DMS 273 treated with DMSO at 0.1 percent for 48 hours (cell line): Measurements from ENCODE around the gene GRK5.
A peak's percentile ranks its signal among the peaks of the same experiment; 100 is the strongest.

Source experiments
- DNase-seq: peaks from one replicate; lab custom pipeline; 2025; lab: John Stamatoyannopoulos, UW

Gene GRK5

DNA sequence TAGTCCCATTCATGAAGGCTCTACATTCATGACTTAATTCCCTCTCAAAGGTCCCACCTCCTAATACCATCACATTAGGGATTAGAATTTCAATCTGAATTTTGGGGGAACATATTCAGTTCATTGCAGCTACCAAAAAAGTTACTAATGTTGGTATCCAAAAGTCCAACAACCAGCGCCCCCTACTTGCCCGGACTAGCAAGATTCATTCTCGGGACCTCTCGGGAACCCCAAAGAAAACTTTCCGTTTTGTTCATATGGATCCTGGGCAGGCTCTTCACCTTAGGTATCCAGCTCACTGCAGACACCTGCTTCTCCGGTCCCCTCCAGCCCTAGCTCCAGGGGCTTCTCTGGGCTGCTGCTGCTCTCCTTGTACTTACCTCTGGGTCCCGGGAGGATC is 8.9 kb upstream of the GRK5 start:
- DNase-seq: no peak

- DNase-seq: peak; percentile 41
Measured at GRCh38 chr10:119199231-119199992, 8.0 kb upstream of the GRK5 start.

GRCh38 chr10:119201233-119201632 is 6.1 kb upstream of the GRK5 start:
- DNase-seq: no peak

DNA sequence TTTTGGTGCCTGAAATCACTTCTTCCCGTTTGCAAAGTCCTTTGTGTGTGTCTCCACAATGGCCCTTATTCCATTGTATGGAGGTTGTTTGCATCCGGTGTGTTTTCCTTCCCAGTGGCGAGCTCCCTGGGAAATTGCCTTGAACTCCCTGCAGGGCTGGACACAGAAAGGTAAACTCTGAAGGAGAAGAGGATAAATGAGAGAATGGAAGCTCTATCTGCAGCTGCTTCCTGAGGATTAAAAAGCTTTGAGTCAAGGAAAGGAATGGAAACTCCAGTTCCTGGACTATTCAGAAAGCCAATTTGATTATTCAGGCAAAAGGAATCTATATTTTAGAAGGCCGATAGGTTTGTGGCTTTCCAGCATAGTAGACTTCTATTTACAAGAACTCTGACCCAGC is 4.4 kb upstream of the GRK5 start:
- DNase-seq: no peak

DNA sequence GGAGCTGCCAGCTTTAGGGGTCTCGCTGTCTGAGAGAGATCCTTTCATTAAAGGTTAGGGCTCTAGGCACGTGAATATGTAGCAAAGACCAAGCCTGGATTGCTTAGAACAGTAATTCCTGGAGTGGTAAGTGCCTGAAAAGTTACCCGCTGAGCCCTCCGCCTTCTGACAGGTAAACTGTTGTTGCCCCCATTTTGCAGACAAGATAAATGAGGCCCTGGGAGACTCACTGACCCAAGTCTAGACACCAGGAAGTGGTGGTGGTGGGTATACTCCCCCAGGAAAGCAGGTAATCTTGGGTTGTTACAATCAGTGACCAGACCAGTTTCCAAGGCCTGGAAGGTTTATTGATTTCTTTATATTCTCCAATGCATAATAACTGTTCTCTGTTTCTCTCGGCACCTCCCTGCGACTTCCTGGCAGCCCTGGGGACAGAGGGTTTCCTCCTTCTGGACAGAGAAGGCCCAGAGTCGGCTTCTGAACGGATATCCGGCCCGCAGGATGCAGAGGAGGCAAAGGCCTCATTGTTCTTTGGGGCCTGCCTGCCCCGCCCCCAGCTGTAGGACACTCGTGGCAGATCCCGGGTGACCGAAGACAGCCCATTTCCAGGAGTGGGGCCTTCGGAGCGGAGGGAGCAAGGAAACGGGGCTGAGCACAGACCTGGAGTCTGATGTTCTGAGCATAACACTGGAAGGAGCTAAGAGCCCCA is 1.3 kb upstream of the GRK5 start:
- DNase-seq: no peak

GRCh38 chr10:119206603-119207365 is 587 bp upstream of the GRK5 start:
- DNase-seq: no peak

DNA sequence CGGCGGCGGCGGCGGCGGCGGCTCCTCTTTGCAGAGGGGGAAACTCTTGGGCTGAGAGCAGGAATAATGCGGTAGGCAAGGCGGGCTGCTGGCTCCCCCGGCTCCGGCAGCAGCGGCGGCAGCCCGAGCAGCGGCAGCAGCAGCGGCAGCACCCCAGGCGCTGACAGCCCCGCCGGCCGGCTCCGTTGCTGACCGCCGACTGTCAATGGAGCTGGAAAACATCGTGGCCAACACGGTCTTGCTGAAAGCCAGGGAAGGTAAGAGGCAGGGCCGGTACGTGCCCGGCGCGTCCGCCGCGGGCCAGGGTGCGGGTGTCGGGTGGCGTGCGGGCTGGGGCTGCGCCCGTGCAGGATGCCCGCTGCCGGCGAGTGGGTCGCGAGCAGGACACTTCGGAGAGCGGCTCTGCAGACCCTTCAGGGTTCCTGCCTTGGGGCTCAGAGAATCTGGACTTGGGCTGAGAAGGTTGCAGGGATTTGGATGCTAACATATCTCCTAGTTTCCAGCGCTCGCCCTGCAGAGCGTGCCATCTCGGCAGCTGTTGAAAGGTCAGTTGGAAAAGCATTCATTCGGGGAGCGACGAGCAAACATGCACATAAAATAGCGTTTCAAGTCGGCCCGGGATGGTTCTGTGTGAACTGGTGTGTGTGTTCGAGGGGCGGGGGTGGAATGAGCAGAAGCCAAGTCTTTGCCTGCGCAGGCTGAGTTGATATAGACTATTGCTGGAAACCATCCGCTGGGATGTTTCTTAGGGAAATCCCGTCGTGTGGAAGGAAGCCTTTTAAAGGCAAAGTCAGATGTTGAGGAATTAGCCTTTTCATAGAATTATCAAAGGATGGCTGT is 562 bp downstream of the GRK5 start:
- DNase-seq: peak; percentile 58

DNA sequence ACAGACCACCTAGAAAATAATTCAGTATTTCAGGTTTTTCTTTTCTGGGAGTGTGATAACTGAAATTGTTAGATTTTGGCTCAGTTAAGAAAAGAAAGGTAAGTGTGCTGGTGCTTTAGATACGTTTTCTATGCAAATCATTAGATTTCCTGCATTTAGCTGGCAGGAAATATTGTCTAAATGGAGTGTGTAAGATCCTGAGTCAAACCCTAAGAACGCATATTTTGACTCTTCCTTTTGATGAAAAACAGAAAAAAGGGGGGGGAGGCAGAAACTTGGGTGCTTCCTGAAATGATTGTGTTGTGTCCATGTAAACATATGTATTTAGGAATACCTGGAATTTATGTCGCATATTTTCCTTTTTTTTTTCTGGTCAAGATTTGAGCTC is 1.2 kb downstream of the GRK5 start:
- DNase-seq: no peak

DNA sequence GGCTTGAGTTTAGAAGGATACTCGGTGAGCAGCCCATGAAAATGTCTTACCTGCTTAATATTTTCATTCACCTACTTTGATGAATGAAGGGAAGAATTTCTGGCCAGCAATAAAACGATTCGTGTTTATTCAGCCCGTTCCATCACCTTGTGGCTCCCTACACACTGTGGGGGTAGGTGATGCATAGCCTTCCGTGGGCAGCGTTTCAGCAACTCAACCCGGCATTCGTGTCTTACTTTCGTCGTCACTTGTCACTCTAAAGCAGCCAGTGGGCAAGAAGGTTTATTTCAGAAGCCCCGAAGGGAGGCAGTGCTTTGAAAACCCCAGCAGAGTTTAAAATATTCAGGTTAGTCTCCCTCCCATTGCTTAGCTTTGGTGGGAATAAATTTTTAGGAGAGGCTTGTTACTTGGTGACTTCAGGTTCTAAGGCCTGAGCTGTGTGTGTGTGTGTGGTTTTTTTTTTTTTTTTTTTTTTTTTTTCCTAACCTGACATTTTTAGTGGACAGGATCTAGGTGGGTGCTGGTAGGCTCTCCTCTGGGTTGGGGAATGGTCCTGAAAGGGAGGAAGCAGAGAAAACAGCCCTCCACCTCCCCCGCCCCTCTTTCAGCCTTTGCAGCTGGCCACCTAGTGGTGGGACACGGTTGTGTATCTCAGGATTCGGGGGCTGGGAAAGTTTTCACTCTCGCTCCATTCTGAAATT is 1.8 kb downstream of the GRK5 start:
- no peak for DNase-seq

- DNase-seq: no peak
Measured at GRCh38 chr10:119209736-119210355, 2.5 kb downstream of the GRK5 start.

- no peak for DNase-seq
Measured at GRCh38 chr10:119210633-119211032, 3.3 kb downstream of the GRK5 start.

DNA sequence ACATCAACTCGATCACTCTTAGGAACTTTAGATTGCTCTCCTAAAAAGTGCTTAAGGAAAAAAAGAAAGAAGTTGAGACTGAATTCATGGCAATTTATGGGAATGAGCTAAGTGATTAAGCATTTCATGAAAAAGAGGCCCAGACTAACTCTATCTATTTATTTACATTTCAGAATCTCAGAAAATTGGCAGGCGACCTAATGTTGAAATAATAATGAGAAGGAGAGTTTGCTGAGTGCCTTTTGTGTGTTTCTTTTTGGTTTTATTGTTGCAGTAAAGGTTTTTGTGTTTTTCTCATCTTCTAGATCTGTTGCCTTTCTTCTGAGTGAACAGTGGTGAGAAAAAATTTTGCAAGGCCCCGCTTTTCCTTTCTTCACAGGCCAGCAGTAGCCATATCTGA is 3.8 kb downstream of the GRK5 start:
- no peak for DNase-seq

DNA sequence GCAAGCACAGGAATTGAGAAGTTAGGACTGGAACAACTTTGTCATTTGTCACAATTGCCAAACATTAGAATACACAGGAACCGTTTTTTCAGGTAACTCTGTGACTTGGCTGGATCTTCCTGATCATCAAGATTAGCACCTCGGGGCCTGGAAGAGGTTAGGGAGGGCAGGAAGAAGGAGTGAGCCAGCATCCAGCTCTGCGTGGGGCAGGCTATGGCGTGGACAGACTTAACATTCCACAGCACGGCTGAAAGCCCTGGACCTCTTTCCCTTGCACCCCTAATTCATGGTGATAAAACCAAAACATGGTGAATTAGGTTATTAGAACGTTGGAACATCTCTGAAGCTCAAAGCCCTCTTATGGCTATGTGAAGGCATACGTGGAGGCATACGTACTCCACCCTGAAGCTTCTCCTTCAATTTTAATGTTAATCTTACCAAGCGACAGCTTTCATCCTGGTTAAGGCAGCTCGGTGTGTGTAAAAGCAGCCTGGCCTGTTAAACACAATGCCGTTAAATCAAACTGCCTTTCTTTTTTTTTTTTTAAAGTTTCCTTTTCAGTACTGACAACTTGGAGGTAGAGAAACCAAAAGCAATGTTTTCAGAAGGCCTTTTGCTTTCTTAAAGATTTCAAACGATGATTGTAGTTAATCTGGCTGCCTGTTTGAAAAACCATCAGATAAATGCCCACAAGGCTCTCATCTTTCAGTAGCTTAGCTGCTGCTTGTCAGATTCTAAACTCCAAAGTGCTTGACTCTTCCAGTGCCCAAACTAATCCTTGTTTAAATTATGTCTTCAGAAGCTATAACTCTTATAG is 4.5 kb downstream of the GRK5 start:
- no peak for DNase-seq

GRCh38 chr10:119215371-119215770 is 8.0 kb downstream of the GRK5 start:
- no peak for DNase-seq

- DNase-seq: no peak
Measured at GRCh38 chr10:119216127-119216526, 8.8 kb downstream of the GRK5 start.

DNA sequence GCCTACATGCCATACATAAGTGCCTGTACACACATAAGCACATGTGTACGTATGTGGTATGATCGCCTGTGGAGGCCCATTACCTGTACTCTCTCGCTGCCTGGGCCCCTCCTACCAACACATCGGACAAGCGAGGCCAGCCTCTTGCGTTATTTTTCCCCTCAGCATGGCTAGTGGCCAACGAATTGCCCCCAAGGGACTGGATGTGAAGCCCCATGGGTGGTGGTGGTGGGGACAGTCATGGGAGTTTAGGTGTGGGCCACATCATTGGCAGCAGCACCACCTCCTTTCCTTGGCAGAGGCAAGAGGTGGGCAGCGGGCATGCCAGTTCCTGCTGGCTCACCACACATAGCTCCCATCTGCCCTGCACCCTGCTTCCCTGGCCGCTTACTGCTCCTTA is 10.0 kb downstream of the GRK5 start:
- no peak for DNase-seq

- DNase-seq: no peak
Measured at GRCh38 chr10:119217991-119218490, 10.7 kb downstream of the GRK5 start.

GRCh38 chr10:119219871-119220270 is 12.5 kb downstream of the GRK5 start:
- no peak for DNase-seq

DNA sequence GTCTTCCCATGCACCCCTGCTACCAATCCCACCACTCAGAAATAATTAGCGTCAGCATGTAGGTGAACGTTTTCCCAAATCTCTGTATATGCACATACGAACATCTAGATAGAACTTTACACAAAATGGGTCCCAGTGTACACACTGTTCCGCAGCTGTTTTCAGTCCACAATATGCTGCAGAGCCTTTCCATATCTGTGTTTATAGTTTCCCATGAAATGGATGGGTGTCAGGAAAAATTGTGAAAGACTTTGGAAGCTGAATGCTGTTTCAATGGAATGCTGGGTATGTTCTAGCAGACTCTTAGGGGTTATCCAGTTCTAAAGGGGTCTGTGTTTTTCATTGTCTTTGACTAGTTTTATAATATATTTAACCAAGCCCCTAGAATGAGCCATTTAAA is 13.8 kb downstream of the GRK5 start:
- DNase-seq: no peak

DNA sequence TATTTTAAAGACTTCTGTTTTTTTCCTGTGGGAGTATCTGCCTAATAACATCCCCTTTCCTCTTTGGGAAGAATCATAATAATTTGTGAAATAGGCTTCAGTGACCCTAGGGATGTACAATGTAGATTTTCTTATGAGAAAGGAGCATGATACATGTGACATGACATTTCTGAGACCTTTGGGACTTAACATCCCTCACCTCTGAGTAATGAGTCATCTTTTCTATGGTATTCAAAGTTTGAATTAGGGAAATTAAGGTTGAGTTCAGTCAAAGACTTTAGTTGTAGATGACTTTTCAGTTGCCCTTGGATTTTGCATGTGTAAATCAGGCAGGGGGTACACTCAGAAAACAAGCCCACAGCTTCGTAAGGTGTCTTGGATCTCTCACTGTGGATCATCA is 14.3 kb downstream of the GRK5 start:
- no peak for DNase-seq
